Cardiac atrium fibroblast (primary cell): ENCODE measurements around the gene CERS5. TPM values are rescaled to one million over a fixed set of nuclear protein-coding genes. Genes with fewer than 3 reads are reported as not detected.

ENCODE experiments used
- total RNA-seq: library from RNA; depleted of rRNA; stranded (reverse); fragments of >200 nt; gene quantifications from 2 replicates; pipeline ENCODE4 v1.2.3, GENCODE V29; 2015

Gene CERS5
- 32.3 and 38.6 TPM in 2 replicates for total RNA-seq

GRCh38 chr12:50167049-50167828, at the start of gene CERS5:
Gene CERS5, minus strand, starts transcription at chr12:50167369. Its CDS starts 72 bp downstream, at chr12:50167297.

DNA sequence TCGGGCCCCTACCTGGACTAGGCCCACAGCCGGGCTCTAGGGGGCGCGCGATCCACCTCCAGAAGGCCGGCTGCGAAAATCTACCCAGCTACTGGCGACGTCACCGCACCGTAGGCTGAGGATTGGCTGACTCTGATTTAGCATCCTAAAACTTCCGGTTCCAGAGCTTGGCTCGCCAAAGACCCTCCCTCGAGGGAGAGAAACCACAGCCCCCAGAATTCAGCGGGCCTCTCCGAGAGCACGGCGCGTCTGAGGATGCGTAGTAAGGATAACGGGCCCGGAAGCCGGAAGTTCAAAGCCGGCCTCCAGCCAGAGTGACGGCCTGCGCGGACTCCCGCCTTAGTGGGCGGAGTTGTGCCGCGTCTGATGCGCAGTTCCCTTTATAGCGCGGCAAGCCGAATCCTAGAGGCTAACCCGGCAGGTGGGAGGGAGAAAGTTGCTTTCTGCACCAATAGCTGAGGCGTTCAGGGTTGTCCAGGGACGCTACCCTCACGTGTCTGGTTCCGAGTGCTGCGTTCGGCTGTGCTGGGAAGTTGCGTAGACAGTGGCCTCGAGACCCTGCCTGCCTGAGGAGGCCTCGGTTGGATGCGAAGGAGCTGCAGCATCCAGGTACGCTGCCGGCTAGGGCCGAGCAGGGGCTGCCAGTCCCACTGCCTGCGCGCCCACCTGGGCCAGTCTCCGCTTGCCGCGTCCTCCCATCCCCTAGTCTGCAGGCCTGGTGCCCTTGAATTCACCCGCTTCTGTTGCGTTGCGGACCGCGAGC, 55.3 kb downstream of the CERS5 start, which contains the start of gene COX14:
COX14 (plus strand) TSS at position 544 of the 763 bp plus-strand sequence. CDS start 7,808 bp downstream, outside the sequence.

GRCh38 chr12:50103767-50104321, 63.3 kb downstream of the CERS5 start, which contains the start of gene GPD1:
Gene GPD1, plus strand, starts transcription at chr12:50104008. Its CDS starts 43 bp downstream, at chr12:50104051.

DNA sequence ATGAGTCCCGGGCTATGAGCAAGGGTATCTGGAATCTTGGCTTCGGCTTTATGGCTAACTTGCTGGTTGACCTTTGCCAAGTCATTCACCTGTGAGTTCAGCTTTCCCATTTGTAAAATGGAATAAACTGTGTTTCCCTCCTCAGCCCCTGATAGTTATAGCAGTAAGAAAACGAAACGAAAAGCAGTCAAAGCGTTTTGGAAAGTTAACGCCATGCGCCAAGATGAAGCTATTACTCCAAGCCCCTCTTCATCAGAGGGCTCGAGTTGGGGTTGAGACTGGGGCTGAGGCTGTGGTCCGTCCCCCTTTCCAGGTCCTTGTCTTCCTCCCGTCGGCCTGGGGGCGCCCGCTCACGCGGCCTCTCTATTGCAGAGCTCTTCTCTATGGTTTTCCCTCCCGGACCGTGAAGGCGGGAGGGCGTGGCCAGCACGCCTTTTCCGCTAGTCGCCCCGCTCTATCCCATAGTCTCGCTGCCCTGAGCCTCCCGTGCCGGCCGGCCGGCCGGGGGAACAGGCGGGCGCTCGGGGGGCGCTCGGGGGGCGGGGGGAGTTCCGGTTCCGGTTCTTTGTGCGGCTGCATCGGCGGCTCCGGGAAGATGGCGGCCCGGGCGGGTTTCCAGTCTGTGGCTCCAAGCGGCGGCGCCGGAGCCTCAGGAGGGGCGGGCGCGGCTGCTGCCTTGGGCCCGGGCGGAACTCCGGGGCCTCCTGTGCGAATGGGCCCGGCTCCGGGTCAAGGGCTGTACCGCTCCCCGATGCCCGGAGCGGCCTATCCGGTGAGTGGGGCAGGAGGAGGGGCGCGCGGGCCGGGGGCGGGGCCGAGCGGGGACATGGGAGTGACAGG, 82.2 kb downstream of the CERS5 start, which contains the start of gene SMARCD1:
SMARCD1 (plus strand) TSS at position 568 of the 840 bp plus-strand sequence; CDS start at position 596, 28 bp downstream.

Other genes with a start within 250 kb of the CERS5 start
- not detected in 2 replicates for gene AQP2, start 216.6 kb downstream of the CERS5 start, total RNA-seq
- gene AQP5, start 205.5 kb downstream of the CERS5 start, total RNA-seq = 3.1 and 6.5 TPM in 2 replicates
- not detected in 2 replicates for gene AQP6, start 194.4 kb downstream of the CERS5 start, total RNA-seq
- 21.1 and 29.3 TPM in 2 replicates for gene RACGAP1, start 141.9 kb downstream of the CERS5 start, total RNA-seq
- 4.7 and 8.8 TPM in 2 replicates for gene ASIC1, start 109.8 kb downstream of the CERS5 start, total RNA-seq
- 29.3 and 45.9 TPM in 2 replicates for gene SMARCD1, start 82.0 kb downstream of the CERS5 start, total RNA-seq
- not detected in 2 replicates for gene GPD1, start 63.4 kb downstream of the CERS5 start, total RNA-seq
- gene COX14, start 55.1 kb downstream of the CERS5 start, total RNA-seq = 41.7 and 42.3 TPM in 2 replicates
- 98.8 and 103 TPM in 2 replicates for gene LIMA1, start 116.2 kb upstream of the CERS5 start, total RNA-seq
- gene FAM186A, start 229.2 kb upstream of the CERS5 start, total RNA-seq = not detected in 2 replicates
- gene LARP4, start 233.5 kb upstream of the CERS5 start, total RNA-seq = 31.8 and 36.1 TPM in 2 replicates